SK-N-SH (cell line): ENCODE data around the gene NFATC4. TPM values are rescaled to one million over a fixed set of nuclear protein-coding genes. Genes with fewer than 3 reads are reported as not detected.

ENCODE experiments used
- CTCF ChIA-PET: fragments of 300-600, 350-600 bp; formaldehyde crosslinking; extraction: SDS; loops from one replicate; lab custom pipeline; 2021; lab: Yijun Ruan, JAX
- POLR2A ChIA-PET: fragments of 350-600 bp; sonication (Branson Sonifier 250); formaldehyde crosslinking; extraction: SDS; loops from one replicate; lab custom pipeline; 2020; ENCODE audit warnings: antibody characterized with exemption, inconsistent platforms; lab: Yijun Ruan, JAX
- DNase-seq: peaks from one replicate; pipeline ENCODE4 v3.0.0; 2012
- H2AFZ ChIP-seq: fragments of 200-600 bp; sonication (generic); 2 replicates; pipeline ENCODE4 v1.8.1; 2016; ENCODE audit warnings: antibody characterized with exemption, mild to moderate bottlenecking, low read depth
- H3F3A ChIP-seq: fragments of 200-600 bp; sonication (generic); replicated peaks from 2 replicates; pipeline ENCODE3; 2016; ENCODE audit warnings: antibody characterized with exemption, mild to moderate bottlenecking; ENCODE audit not compliant: insufficient read depth
- H3K27ac ChIP-seq, 2 experiments: fragments of 200-500 bp in 1 of 2; fragments of 200-600 bp in 1 of 2; sonication (Bioruptor generic) in 1 of 2; sonication (generic), shearing (Covaris generic) in 1 of 2; 2 replicates each; pipeline versions ENCODE4 v1.5.1 to v1.6.1; 2014 to 2016; ENCODE audit warnings: low read depth in 2 of 2, inconsistent platforms in 1 of 2, low read length in 1 of 2, mild to moderate bottlenecking in 1 of 2, mixed read lengths in 1 of 2
- H3K27me3 ChIP-seq: fragments of 200-600 bp; sonication (generic), shearing (Covaris generic); 2 replicates; pipeline ENCODE4 v1.6.1; 2016; ENCODE audit warnings: mixed run types; ENCODE audit not compliant: insufficient read depth
- H3K36me3 ChIP-seq, 2 experiments: fragments of 200-500 bp in 1 of 2; fragments of 200-600 bp in 1 of 2; sonication (Bioruptor generic) in 1 of 2; sonication (generic) in 1 of 2; replicated peaks in 1 of 2; 2 replicates each; pipeline versions ENCODE3 to v1.5.1; 2014 to 2016; ENCODE audit warnings: low read length in 1 of 2, mild to moderate bottlenecking in 1 of 2; ENCODE audit not compliant: insufficient read depth in 2 of 2, control insufficient read depth in 1 of 2
- H3K4me1 ChIP-seq, 2 experiments: fragments of 200-500 bp in 1 of 2; fragments of 200-600 bp in 1 of 2; sonication (Bioruptor generic) in 1 of 2; sonication (generic), shearing (Covaris generic) in 1 of 2; 2 replicates each; pipeline versions ENCODE4 v1.5.1 to v1.6.1; 2014 to 2016; ENCODE audit warnings: low read depth in 1 of 2, low read length in 1 of 2, mixed run types in 1 of 2; ENCODE audit not compliant: insufficient read depth in 2 of 2, control insufficient read depth in 1 of 2
- H3K4me2 ChIP-seq: fragments of 200-600 bp; sonication (generic), shearing (Covaris generic); 2 replicates; pipeline ENCODE4 v1.6.1; 2017; ENCODE audit warnings: mixed run types
- H3K4me3 ChIP-seq, 2 experiments: fragments of 200-500 bp in 1 of 2; fragments of 200-600 bp in 1 of 2; sonication (Bioruptor generic) in 1 of 2; sonication (generic), shearing (Covaris generic) in 1 of 2; 2 replicates each; pipeline versions ENCODE4 v1.5.1 to v1.8.1; 2014 to 2016; ENCODE audit warnings: low read depth in 2 of 2, inconsistent platforms in 1 of 2, low read length in 1 of 2, mild to moderate bottlenecking in 1 of 2, mixed read lengths in 1 of 2, moderate library complexity in 1 of 2
- H3K79me2 ChIP-seq: fragments of 200-600 bp; sonication (generic); 2 replicates; pipeline ENCODE4 v1.8.1; 2017; ENCODE audit warnings: mild to moderate bottlenecking; ENCODE audit not compliant: insufficient read depth
- H3K9ac ChIP-seq: fragments of 200-600 bp; sonication (generic); 2 replicates; pipeline ENCODE4 v1.6.1; 2017; ENCODE audit warnings: mixed run types
- H3K9me2 ChIP-seq: fragments of 200-600 bp; sonication (generic); 2 replicates; pipeline ENCODE4 v1.6.1; 2017; ENCODE audit warnings: mixed run types
- H3K9me3 ChIP-seq: fragments of 200-600 bp; sonication (generic); 2 replicates; pipeline ENCODE4 v1.6.1; 2017; ENCODE audit warnings: mixed run types, mild to moderate bottlenecking, moderate library complexity
- H4K20me1 ChIP-seq: fragments of 200-600 bp; sonication (generic); 2 replicates; pipeline ENCODE4 v1.6.1; 2017; ENCODE audit warnings: mild to moderate bottlenecking, mixed run types; ENCODE audit not compliant: insufficient read depth
- EP300 ChIP-seq, 2 experiments: IDR thresholded peaks; 2 replicates each; pipeline versions ENCODE4 v1.4.0 to v1.6.1; 2012; ENCODE audit warnings: borderline replicate concordance in 1 of 2, low read depth in 1 of 2, low read length in 1 of 2
- FOSL2 ChIP-seq: IDR thresholded peaks from 2 replicates; pipeline ENCODE4 v1.4.0; 2012; ENCODE audit warnings: low read depth, mild to moderate bottlenecking, moderate library complexity, borderline replicate concordance
- FOXJ3 ChIP-seq: sonication (generic); formaldehyde crosslinking; IDR thresholded peaks from 2 replicates; pipeline ENCODE4 v1.5.1; 2020; ENCODE audit warnings: mild to moderate bottlenecking, missing genetic modification reagents
- FOXM1 ChIP-seq: IDR thresholded peaks from 2 replicates; pipeline ENCODE4 v1.4.0; 2012; ENCODE audit warnings: low read depth, mild to moderate bottlenecking
- GABPA ChIP-seq: IDR thresholded peaks from 2 replicates; pipeline ENCODE4 v1.4.0; 2012; ENCODE audit warnings: low read depth, mild to moderate bottlenecking
- GATA2 ChIP-seq: sonication (generic); formaldehyde crosslinking; IDR thresholded peaks from 2 replicates; pipeline ENCODE4 v1.5.0; 2020; ENCODE audit warnings: mild to moderate bottlenecking, missing genetic modification reagents
- JUND ChIP-seq: IDR thresholded peaks from 2 replicates; pipeline ENCODE4 v1.4.0; 2012
- MXI1 ChIP-seq: IDR thresholded peaks from 2 replicates; pipeline ENCODE4 v1.6.1; 2012; ENCODE audit warnings: mild to moderate bottlenecking, low read depth, low read length, improper control_type of control experiment
- POLR2AphosphoS5 ChIP-seq: IDR thresholded peaks from 2 replicates; pipeline ENCODE4 v1.6.1; 2012; ENCODE audit warnings: low read depth, low read length
- RAD21 ChIP-seq: IDR thresholded peaks from 2 replicates; pipeline ENCODE4 v1.6.1; 2012; ENCODE audit warnings: mild to moderate bottlenecking, low read length
- RCOR1 ChIP-seq: fragments of 150-350 bp; IDR thresholded peaks from 2 replicates; pipeline ENCODE4 v1.6.1; 2017; ENCODE audit warnings: antibody characterized with exemption, low read length
- RXRA ChIP-seq: IDR thresholded peaks from 2 replicates; pipeline ENCODE4 v1.4.0; 2012; ENCODE audit warnings: low read depth, mild to moderate bottlenecking, borderline replicate concordance
- SIN3A ChIP-seq: IDR thresholded peaks from 2 replicates; pipeline ENCODE4 v1.6.1; 2012; ENCODE audit warnings: low read depth, mild to moderate bottlenecking, low read length, moderate library complexity, borderline replicate concordance
- TCF12 ChIP-seq: IDR thresholded peaks from 2 replicates; pipeline ENCODE4 v1.4.0; 2012
- WGBS: methylation state at CpG from one replicate; pipeline ENCODE4 v1.1.6; 2017; ENCODE audit warnings: low lambda C conversion rate; 5-methylcytosine and 5-hydroxymethylcytosine counted together
- polyA plus RNA-seq, 3 experiments: library from polyadenylated mRNA; depleted of rRNA; stranded (reverse); fragments of >200 nt; gene quantifications; 2 replicates each; pipeline ENCODE4 v1.2.3, GENCODE V29; 2012
- small RNA-seq, 7 experiments: library from RNA; depleted of rRNA; stranded (forward); fragments of <200 nt; gene quantifications; one replicate each; pipeline ENCODE3, GENCODE V24; 2012

NFATC4 gene
- polyA plus RNA-seq, 1 of the 3 experiments (the other 2 are of a cell fraction) = 25.3 TPM

GRCh38 chr14:24428628-24429394 lies 60.8 kb downstream of the NFATC4 start:
- no peak for DNase-seq
- no peak overlapping the region for H2AFZ ChIP-seq
- H3K9me2 ChIP-seq = no peaks in the 10 kb centered on the region
- ChIA-PET CTCF (interaction anchor here (1.0 to 16.4 kb wide), 9 partner anchors 8 to 186 kb away, joined by 3 to 445 read pairs (median 6); partner anchors contain the start of genes ADCY4, RIPK3, SDR39U1 and TINF2), POLR2A (interaction anchor here (3.9 kb wide), 1 partner anchor 63 kb away, joined by 37 read pairs; no protein-coding TSS in a partner anchor)
- WGBS = 81% methylated on average over 9 of the region's 18 CpGs
- H4K20me1 ChIP-seq = peaks cover 12% of the 10 kb centered on the region
- H3K27ac ChIP-seq = peak overlapping the region; percentile 79 to 83; a peak in 2 of 4 replicates
- H3K27me3 ChIP-seq = no peaks in the 10 kb centered on the region
- H3K4me2 ChIP-seq = peak overlapping the region; percentile 83
- H3K4me3 ChIP-seq = peak overlapping the region in 1 of 2 experiments; percentile 87; a peak in 1 of 4 replicates
- peaks cover 28% of the 10 kb centered on the region for H3K79me2 ChIP-seq
- H3K9me3 ChIP-seq = no peaks in the 10 kb centered on the region
- peaks cover 26 to 35% of the 10 kb centered on the region in 2 experiments; a peak in 3 of 4 replicates for H3K4me1 ChIP-seq
- H3K36me3 ChIP-seq = peaks cover 17 to 18% of the 10 kb centered on the region in 2 experiments
- TF ChIP-seq RAD21 (no peak), MXI1 (no peak), SIN3A (no peak), GATA2 (CRISPR knock-in tag) (no peak), EP300 (IDR thresholded peaks at IDR 0.05; ENCODE audit: borderline replicate concordance in 1 of 2, low read depth in 1 of 2, low read length in 1 of 2) (no peak), RCOR1 (no peak), JUND (no peak), FOXM1 (no peak), POLR2AphosphoS5 (no peak), GABPA (no peak), FOXJ3 (CRISPR knock-in tag) (no peak), RXRA (no peak), TCF12 (no peak), FOSL2 (no peak)
- peak overlapping the region; percentile 95; the same call in 1 of the 2 replicates for H3K9ac ChIP-seq
- H3F3A ChIP-seq = peaks cover 10% of the 10 kb centered on the region

Small RNAs within 50 kb of the gene (small RNA-seq; reads per million reads assigned to genes)
- 0 reads per million in 7 experiments for gene RF00026

Other genes with a start within 250 kb of the NFATC4 start
- gene FITM1, start 237.5 kb upstream of the NFATC4 start, polyA plus RNA-seq (2012; rRNA removed) = 0.12 TPM in 1 of 2 replicates, not detected in the other
- gene PSME1, start 232.0 kb upstream of the NFATC4 start, polyA plus RNA-seq (2012; rRNA removed) = 154 and 287 TPM in 2 replicates
- 14.5 and 19.3 TPM in 2 replicates for gene EMC9, start 226.6 kb upstream of the NFATC4 start, polyA plus RNA-seq (2012; rRNA removed)
- gene PSME2, start 221.6 kb upstream of the NFATC4 start, polyA plus RNA-seq (2012; rRNA removed) = 129 and 147 TPM in 2 replicates
- gene RNF31, start 220.7 kb upstream of the NFATC4 start, polyA plus RNA-seq (2012; rRNA removed) = 19.2 and 20.4 TPM in 2 replicates
- 37.6 and 43.6 TPM in 2 replicates for gene IRF9, start 206.9 kb upstream of the NFATC4 start, polyA plus RNA-seq (2012; rRNA removed)
- gene REC8, start 196.1 kb upstream of the NFATC4 start, polyA plus RNA-seq (2012; rRNA removed) = 13.1 and 23.2 TPM in 2 replicates
- 39.7 and 61.3 TPM in 2 replicates for gene IPO4, start 179.4 kb upstream of the NFATC4 start, polyA plus RNA-seq (2012; rRNA removed)
- 48.7 and 54.8 TPM in 2 replicates for gene TM9SF1, start 172.7 kb upstream of the NFATC4 start, polyA plus RNA-seq (2012; rRNA removed)
- gene TSSK4, start 162.5 kb upstream of the NFATC4 start, polyA plus RNA-seq (2012; rRNA removed) = 0.05 TPM in 1 of 2 replicates, not detected in the other
- gene CHMP4A, start 154.7 kb upstream of the NFATC4 start, polyA plus RNA-seq (2012; rRNA removed) = 92.4 and 96.1 TPM in 2 replicates
- 36.4 and 36.7 TPM in 2 replicates for gene MDP1, start 152.1 kb upstream of the NFATC4 start, polyA plus RNA-seq (2012; rRNA removed)
- 465 and 534 TPM in 2 replicates for gene NEDD8, start 135.8 kb upstream of the NFATC4 start, polyA plus RNA-seq (2012; rRNA removed)
- 97.0 and 149 TPM in 2 replicates for gene GMPR2, start 135.3 kb upstream of the NFATC4 start, polyA plus RNA-seq (2012; rRNA removed)
- 38.3 and 42.2 TPM in 2 replicates for gene TINF2, start 125.6 kb upstream of the NFATC4 start, polyA plus RNA-seq (2012; rRNA removed)
- gene TGM1, start 105.0 kb upstream of the NFATC4 start, polyA plus RNA-seq (2012; rRNA removed) = 2.7 and 3.0 TPM in 2 replicates
- gene RABGGTA, start 96.6 kb upstream of the NFATC4 start, polyA plus RNA-seq (2012; rRNA removed) = 54.9 and 59.4 TPM in 2 replicates
- 65.4 and 71.7 TPM in 2 replicates for gene DHRS1, start 68.4 kb upstream of the NFATC4 start, polyA plus RNA-seq (2012; rRNA removed)
- gene NOP9, start 68.3 kb upstream of the NFATC4 start, polyA plus RNA-seq (2012; rRNA removed) = 11.9 and 17.2 TPM in 2 replicates
- gene CIDEB, start 60.2 kb upstream of the NFATC4 start, polyA plus RNA-seq (2012; rRNA removed) = 0.03 and 0.05 TPM in 2 replicates
- 8.2 and 12.2 TPM in 2 replicates for gene LTB4R2, start 58.0 kb upstream of the NFATC4 start, polyA plus RNA-seq (2012; rRNA removed)
- 11.9 and 14.0 TPM in 2 replicates for gene LTB4R, start 56.7 kb upstream of the NFATC4 start, polyA plus RNA-seq (2012; rRNA removed)
- 0.03 and 0.08 TPM in 2 replicates for gene ADCY4, start 33.1 kb upstream of the NFATC4 start, polyA plus RNA-seq (2012; rRNA removed)
- gene RIPK3, start 28.2 kb upstream of the NFATC4 start, polyA plus RNA-seq (2012; rRNA removed) = not detected in 2 replicates
- 4.7 and 4.8 TPM in 2 replicates for gene NYNRIN, start 30.8 kb downstream of the NFATC4 start, polyA plus RNA-seq (2012; rRNA removed)
- 1.8 TPM in 2 replicates for gene CBLN3, start 61.5 kb downstream of the NFATC4 start, polyA plus RNA-seq (2012; rRNA removed)
- gene KHNYN, start 61.8 kb downstream of the NFATC4 start, polyA plus RNA-seq (2012; rRNA removed) = 18.3 and 21.8 TPM in 2 replicates
- gene SDR39U1, start 74.6 kb downstream of the NFATC4 start, polyA plus RNA-seq (2012; rRNA removed) = 81.8 and 88.4 TPM in 2 replicates
- not detected in 2 replicates for gene CMA1, start 140.1 kb downstream of the NFATC4 start, polyA plus RNA-seq (2012; rRNA removed)
- not detected in 2 replicates for gene CTSG, start 208.1 kb downstream of the NFATC4 start, polyA plus RNA-seq (2012; rRNA removed)
- not detected in 2 replicates for gene GZMH, start 241.5 kb downstream of the NFATC4 start, polyA plus RNA-seq (2012; rRNA removed)